ENCODE measurements around the gene PLEKHB1.

The PLEKHB1 gene

DNA sequence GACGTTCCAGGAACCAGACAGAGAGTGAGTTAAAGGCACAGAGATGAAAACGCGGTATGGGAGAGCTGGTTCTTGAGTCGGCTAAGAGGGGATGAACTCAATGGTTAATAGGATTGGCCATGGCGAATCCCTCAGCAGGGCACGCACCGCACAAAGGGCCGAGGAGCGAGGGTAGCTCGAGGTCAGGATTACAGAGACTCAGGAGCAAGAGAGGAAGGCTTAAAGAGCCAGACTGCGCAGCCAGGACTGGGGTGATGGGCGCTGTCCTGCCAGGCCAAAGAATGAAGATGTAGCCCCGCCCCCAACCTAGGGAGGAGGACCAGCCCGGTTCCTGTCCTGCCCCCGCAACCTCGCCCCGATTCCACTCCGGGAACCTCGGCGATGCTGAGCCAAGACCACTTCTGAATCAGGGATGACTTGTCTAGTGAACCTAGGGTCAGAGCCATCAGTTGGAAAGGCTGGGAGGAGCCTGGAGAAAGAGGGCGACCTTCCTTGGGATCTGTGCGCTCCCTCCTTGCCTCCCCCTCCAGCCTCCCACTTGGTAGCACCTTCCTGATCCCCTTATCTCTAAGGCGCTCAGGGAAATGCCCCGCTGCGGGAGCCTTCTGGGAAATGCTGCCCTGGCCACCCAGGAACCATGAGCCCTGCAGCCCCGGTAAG lies at the start of gene PLEKHB1:
TSS of gene PLEKHB1 (plus strand) at position 610 of the 660 bp plus-strand sequence. CDS start at position 638, 28 bp downstream.
- no peak for DNase-seq

- DNase-seq: no peak
These were observed 48.9 kb upstream of the PLEKHB1 start for GRCh38 chr11:73597336-73597955.

- DNase-seq: peak; percentile 95
These were observed 48.2 kb upstream of the PLEKHB1 start, which contains the start of gene FAM168A for GRCh38 chr11:73597956-73598718. Gene FAM168A, minus strand, starts transcription at chr11:73598112. Its CDS starts 129,638 bp downstream, at chr11:73468474.

DNA sequence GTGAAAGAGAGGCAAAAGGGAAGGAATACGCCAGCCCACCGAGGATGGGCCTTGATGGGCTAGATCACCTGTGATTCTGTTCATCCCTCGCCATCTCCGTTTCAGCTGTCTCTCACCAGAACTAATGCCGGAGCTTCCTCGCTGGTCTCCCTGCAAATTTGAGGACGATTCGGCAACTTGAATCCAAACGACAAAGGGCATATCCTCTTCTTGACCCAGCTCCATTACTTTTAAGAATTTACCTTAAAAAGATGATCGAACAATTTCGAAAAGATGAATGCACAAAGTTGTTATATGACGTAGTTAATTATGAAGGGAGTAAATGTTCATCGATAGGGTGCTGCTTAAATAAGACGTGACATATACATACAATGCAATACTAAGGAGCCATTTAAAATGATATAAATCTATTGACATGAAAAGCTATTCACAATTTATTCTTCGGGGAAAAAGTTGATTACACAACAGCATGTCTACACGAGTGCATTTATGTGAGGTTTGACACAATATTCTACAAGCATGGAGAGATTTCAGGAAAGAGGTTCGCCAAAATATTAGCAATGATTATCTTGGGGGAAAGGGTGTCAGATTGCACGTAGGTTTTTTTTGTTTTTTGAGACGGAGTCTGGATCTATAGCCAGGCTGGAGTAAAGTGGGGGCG lies 47.5 kb upstream of the PLEKHB1 start:
- no peak for DNase-seq

GRCh38 chr11:73612601-73613140 lies 33.7 kb upstream of the PLEKHB1 start:
- no peak for DNase-seq

DNA sequence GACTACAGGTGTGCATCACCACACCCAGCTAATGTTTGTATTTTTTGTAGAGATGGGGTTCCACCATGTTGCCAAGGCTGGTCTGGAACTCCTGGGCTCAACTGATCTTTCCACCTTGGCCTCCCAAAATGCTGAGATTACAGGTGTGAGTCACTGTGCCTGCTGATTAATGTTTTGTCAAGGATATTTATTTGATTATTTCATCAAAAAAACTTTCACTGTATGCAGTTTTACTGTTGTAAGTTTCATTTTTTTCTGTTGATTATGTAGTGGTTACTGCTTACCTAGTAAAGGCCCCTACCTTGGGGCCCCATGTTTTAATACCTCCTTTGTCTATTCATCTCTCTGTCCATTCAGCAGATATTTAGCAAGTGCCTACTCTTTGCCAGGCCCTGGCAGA lies 31.8 kb upstream of the PLEKHB1 start:
- no peak for DNase-seq

DNA sequence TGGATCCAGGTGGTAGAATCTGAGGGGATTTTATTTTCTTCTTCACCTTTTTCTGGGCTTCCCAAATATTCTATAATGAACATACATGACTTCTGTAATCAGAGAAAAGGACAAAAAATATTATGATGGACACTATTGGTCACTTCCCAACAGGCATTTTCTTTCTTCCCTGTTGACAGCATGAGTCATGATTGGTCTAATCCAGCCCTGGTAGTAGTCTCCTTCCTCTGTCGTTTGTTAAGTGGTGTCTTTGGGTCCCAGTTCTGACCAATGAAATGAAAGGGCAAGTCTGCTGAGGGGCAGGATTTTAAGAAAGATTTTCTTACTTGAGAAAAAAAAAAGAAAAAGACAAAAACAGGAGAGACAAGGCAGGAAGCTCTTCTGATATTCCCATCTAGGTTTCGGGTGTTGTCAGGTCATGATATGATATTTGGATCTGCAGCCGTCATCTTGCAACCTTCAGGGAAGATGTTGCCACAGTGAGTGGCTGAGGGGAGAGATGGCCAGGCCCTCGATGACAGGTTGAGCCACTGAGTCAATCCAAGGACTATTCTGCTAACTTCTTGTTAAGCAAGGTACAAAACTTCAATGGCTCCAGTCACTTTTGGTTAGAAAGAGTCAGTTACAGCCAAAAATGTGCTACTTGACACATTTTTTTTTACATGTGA lies 23.3 kb upstream of the PLEKHB1 start:
- DNase-seq: no peak

GRCh38 chr11:73623686-73624085 lies 22.7 kb upstream of the PLEKHB1 start:
- DNase-seq: no peak

- DNase-seq: peak; percentile 76
These were observed 20.6 kb upstream of the PLEKHB1 start for GRCh38 chr11:73625696-73626318.

- DNase-seq: no peak
These were observed 16.5 kb upstream of the PLEKHB1 start for GRCh38 chr11:73629907-73630306.

DNA sequence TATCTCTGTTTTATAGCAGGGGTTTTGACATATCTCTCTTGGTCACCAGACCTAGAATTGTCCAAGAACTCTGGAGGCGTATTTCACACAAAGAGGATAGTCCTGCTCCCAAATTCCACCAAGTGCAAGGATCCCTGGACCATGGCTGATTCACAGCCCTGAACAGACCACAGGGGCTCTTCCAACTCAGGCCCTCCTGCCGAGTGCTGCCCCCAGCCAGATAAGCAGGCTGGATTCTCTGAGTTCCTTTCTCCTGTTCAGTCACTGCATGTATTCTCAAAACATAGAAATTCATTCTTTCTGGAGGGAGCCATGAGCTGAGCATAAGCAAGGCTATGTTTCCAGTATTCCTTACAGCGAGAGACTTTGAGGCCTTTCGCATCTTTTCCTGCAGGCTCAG lies 13.4 kb upstream of the PLEKHB1 start:
- no peak for DNase-seq

- no peak for DNase-seq
These were observed 12.4 kb upstream of the PLEKHB1 start for GRCh38 chr11:73633999-73634398.

- DNase-seq: no peak
These were observed 10.7 kb upstream of the PLEKHB1 start for GRCh38 chr11:73635721-73636120.

GRCh38 chr11:73636249-73636648 lies 10.1 kb upstream of the PLEKHB1 start:
- DNase-seq: no peak

GRCh38 chr11:73637012-73637411 lies 9.4 kb upstream of the PLEKHB1 start:
- DNase-seq: no peak

GRCh38 chr11:73640592-73640991 lies 5.8 kb upstream of the PLEKHB1 start:
- no peak for DNase-seq

DNA sequence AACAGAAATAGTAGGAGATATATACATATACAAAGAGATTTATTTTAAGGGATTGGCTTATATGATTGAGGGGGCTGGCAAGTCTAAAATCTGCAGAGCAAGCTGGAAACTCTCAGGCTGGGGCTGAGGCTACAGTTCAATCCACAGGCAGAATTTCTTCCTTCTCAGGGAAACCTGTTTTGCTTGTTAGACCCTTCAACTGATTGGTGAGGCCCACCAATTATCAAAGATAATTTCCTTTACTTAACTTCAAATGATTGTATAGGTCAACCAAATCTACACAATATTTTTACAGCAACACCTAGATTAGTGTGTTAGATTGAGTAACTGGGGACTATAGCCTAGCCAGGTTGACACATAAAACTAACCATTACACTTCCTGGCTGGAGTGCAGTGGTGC lies 4.7 kb upstream of the PLEKHB1 start:
- DNase-seq: no peak

DNA sequence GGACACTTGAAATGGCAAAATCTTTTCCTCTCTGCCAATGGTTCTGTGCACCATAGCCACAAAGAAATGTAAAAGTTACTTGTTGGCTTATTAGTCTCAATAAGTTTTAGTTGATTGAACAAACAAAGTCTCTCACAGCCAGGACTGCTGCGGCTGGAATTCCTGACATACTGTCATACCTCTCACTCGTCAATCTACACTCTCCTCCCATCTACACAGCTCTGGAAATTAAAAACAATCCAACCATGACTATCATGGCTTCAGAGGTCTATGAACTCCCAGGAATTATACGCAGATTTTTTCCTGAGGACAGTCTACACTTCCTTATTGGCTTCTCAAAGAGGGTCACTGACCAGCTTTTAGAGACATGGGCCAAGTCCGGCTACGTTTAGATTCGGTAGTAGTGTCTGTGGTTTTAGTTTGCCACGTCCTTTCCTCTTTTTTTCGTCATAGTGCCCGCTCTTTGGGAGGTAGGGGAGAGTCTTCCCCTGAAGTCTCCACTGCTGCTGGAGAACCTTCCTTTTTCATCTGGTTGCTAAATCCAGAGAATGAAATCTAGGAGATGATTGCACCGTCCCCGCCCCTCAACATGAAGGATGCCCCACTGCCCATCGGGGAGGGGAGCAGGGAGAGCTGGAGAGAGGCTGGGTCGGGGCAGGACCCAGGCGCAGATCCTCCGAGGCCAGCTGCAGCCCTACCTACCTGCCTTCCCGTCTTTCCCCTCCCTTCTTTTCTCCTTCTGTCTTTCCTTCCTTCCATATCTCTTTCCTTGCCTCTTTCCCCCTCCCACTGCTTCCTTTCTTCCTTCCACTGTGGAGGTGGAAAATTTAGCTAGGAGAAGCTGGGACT lies 1.0 kb upstream of the PLEKHB1 start:
- DNase-seq: no peak

DNA sequence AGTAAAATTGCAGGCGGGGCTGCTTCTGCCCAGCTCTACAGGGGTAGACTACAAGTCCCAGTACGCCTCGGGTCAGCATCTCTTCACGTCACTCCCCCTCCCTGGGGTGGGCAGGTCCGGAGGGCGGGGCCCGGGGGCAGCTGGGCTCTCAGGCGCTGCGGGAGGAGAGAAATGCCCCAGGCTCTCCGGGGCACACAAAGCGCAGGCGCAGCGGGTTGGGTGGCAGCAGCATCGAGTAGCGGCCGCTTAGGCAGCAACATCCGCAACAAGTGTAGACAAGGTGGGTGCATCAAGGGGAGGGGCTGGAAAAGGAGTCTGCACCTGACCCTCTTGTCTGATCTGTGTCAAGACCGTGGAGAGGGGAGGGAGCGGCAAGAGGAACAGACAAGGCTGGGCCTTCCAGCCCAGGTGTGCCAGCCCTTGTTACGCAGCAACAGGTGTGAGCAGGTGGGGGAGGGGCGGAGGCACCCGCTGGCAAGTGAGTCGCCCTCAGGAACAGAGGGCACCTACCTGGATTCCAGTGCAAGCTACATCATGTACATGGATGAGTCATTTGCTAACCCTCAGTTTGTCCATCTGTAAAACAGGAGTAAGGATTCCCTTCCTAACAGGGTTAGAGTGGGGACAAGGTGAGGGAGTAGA lies 1.2 kb downstream of the PLEKHB1 start:
- peak; percentile 96 for DNase-seq

DNA sequence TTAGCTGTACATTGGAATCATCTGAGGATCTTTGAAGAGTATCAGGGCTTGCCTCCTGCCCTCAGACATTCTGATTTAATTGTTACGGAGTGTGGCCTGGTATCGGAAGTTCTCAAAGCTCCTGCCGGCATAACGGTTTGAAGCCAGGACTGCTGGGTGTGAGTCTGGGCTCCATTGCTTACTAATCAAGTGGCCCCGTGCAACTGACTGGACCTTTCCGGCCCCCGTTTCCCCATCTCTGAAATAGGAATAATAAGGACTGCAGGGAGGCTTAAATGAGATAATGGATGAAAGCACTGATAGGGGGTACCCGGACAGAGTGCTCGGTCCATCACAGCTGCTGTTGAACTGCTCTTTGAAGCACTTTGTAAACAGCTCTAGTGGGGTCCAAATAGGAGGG lies 1.7 kb downstream of the PLEKHB1 start:
- DNase-seq: no peak

Data from CD4-positive, alpha-beta T cell treated with Interleukin-10 for 1 hour (primary cell).